Muscle of leg (tissue), 11 donors: ENCODE measurements around the gene SLAIN2. TPM values are rescaled to one million over a fixed set of nuclear protein-coding genes. Genes with fewer than 3 reads are reported as not detected.

Experiments used
- DNase-seq: peaks from one replicate; pipeline ENCODE4 v3.0.0; 2013
- H3K27ac ChIP-seq: one replicate; pipeline ENCODE4 v1.5.1; 2013; ENCODE audit warnings: mild to moderate bottlenecking, low read length, control low read depth
- H3K27me3 ChIP-seq: one replicate; pipeline ENCODE4 v1.6.1; 2013; ENCODE audit warnings: low read length; ENCODE audit not compliant: control insufficient read depth, insufficient read depth
- H3K36me3 ChIP-seq: one replicate; pipeline ENCODE4 v1.6.1; 2013; ENCODE audit warnings: low read length; ENCODE audit not compliant: control insufficient read depth, insufficient read depth
- H3K4me1 ChIP-seq: one replicate; pipeline ENCODE4 v1.6.1; 2013; ENCODE audit warnings: low read length; ENCODE audit not compliant: control insufficient read depth, insufficient read depth
- H3K4me3 ChIP-seq: one replicate; pipeline ENCODE4 v1.5.1; 2013; ENCODE audit warnings: low read length, control low read depth
- H3K9me3 ChIP-seq: replicated peaks from 2 replicates; pipeline ENCODE4 v1.6.1; 2013; ENCODE audit warnings: low read depth, low read length; ENCODE audit not compliant: control insufficient read depth
- WGBS: methylation state at CpG from one replicate; pipeline ENCODE4 v1.1.5; 2013; ENCODE audit warnings: missing lambda C conversion rate; ENCODE audit not compliant: insufficient coverage; 5-methylcytosine and 5-hydroxymethylcytosine counted together
- polyA plus RNA-seq, 8 donors: library from polyadenylated mRNA; unstranded; fragments of 120-200 nt; gene quantifications; one replicate each; pipeline versions ENCODE4 v1.2.1 to v1.2.3, GENCODE V29; 2013; ENCODE audit warnings: inconsistent platforms in 1 of 8, low replicate concordance in 1 of 8; ENCODE audit not compliant: insufficient read length in 8 of 8, insufficient read depth in 1 of 8
- total RNA-seq: library from RNA; stranded (reverse); fragments of 120-200 nt; gene quantifications from one replicate; pipeline ENCODE4 v1.2.4, GENCODE V29; 2013

The SLAIN2 gene
- total and polyA plus RNA-seq, 9 donors: 24.1 to 58.6 (median 47.9) TPM

GRCh38 chr4:48343035-48343434 is 1.7 kb downstream of the SLAIN2 start:
- Histone ChIP-seq H3K36me3 (no peaks in the 10 kb centered on the region), H3K4me1 (peaks cover 3% of the 10 kb centered on the region), H3K27ac (no peak overlapping the region), H3K27me3 (no peaks in the 10 kb centered on the region), H3K9me3 (no peaks in the 10 kb centered on the region), H3K4me3 (peak overlapping the region; percentile 88)
- WGBS: no CpG with 5 or more reads among the region's 3 CpGs
- DNase-seq: no peak

- no peak overlapping the region for H3K27ac ChIP-seq
Measured at GRCh38 chr4:48343551-48343950, 2.2 kb downstream of the SLAIN2 start.

GRCh38 chr4:48345542-48345941 is 4.2 kb downstream of the SLAIN2 start:
- H3K27ac ChIP-seq: no peak overlapping the region
- H3K36me3 ChIP-seq: no peaks in the 10 kb centered on the region
- no peaks in the 10 kb centered on the region for H3K9me3 ChIP-seq
- no peak overlapping the region for H3K4me3 ChIP-seq
- no peaks in the 10 kb centered on the region for H3K4me1 ChIP-seq
- H3K27me3 ChIP-seq: no peaks in the 10 kb centered on the region
- no peak for DNase-seq
- no CpG with 5 or more reads among the region's 3 CpGs for WGBS

More at GRCh38 chr4:48343551-48343950, 2.2 kb downstream of the SLAIN2 start:
- WGBS: 50% methylated on average over 1 of the region's 1 CpG
- Histone ChIP-seq H3K4me1 (peaks cover 3% of the 10 kb centered on the region), H3K9me3 (no peaks in the 10 kb centered on the region), H3K4me3 (no peak overlapping the region), H3K27me3 (no peaks in the 10 kb centered on the region), H3K36me3 (no peaks in the 10 kb centered on the region)
- DNase-seq: no peak

GRCh38 chr4:48346594-48346993 is 5.3 kb downstream of the SLAIN2 start:
- Histone ChIP-seq H3K4me1 (no peaks in the 10 kb centered on the region), H3K27me3 (no peaks in the 10 kb centered on the region)

GRCh38 chr4:48347282-48347921 is 6.1 kb downstream of the SLAIN2 start:
- H3K36me3 ChIP-seq: no peaks in the 10 kb centered on the region

More at GRCh38 chr4:48346594-48346993, 5.3 kb downstream of the SLAIN2 start:
- Histone ChIP-seq H3K4me3 (no peak overlapping the region), H3K9me3 (no peaks in the 10 kb centered on the region), H3K27ac (no peak overlapping the region), H3K36me3 (no peaks in the 10 kb centered on the region)
- no peak for DNase-seq

GRCh38 chr4:48350871-48351270 is 9.5 kb downstream of the SLAIN2 start:
- H3K4me3 ChIP-seq: no peak overlapping the region
- DNase-seq: no peak
- no peaks in the 10 kb centered on the region for H3K4me1 ChIP-seq
- WGBS: no CpG with 5 or more reads among the region's 1 CpG
- H3K9me3 ChIP-seq: no peaks in the 10 kb centered on the region
- no peak overlapping the region for H3K27ac ChIP-seq
- no peaks in the 10 kb centered on the region for H3K36me3 ChIP-seq
- no peaks in the 10 kb centered on the region for H3K27me3 ChIP-seq

More at GRCh38 chr4:48347282-48347921, 6.1 kb downstream of the SLAIN2 start:
- H3K9me3 ChIP-seq: no peaks in the 10 kb centered on the region
- no peaks in the 10 kb centered on the region for H3K27me3 ChIP-seq
- no peak for DNase-seq
- H3K4me3 ChIP-seq: no peak overlapping the region
- no peaks in the 10 kb centered on the region for H3K4me1 ChIP-seq
- no peak overlapping the region for H3K27ac ChIP-seq
- 100% methylated on average over 1 of the region's 7 CpGs for WGBS

GRCh38 chr4:48352793-48353192 is 11.5 kb downstream of the SLAIN2 start:
- WGBS: 80% methylated on average over 1 of the region's 4 CpGs
- no peaks in the 10 kb centered on the region for H3K9me3 ChIP-seq
- no peaks in the 10 kb centered on the region for H3K27me3 ChIP-seq
- no peaks in the 10 kb centered on the region for H3K36me3 ChIP-seq
- no peak for DNase-seq
- H3K27ac ChIP-seq: no peak overlapping the region
- H3K4me3 ChIP-seq: no peak overlapping the region
- H3K4me1 ChIP-seq: no peaks in the 10 kb centered on the region

- Histone ChIP-seq H3K27ac (no peak overlapping the region), H3K4me1 (no peaks in the 10 kb centered on the region), H3K27me3 (no peaks in the 10 kb centered on the region), H3K4me3 (no peak overlapping the region), H3K9me3 (no peaks in the 10 kb centered on the region), H3K36me3 (no peaks in the 10 kb centered on the region)
- DNase-seq: no peak
- WGBS: 60% methylated on average over 1 of the region's 1 CpG
Measured at GRCh38 chr4:48356355-48356754, 15.0 kb downstream of the SLAIN2 start.

GRCh38 chr4:48360285-48361011 is 19.1 kb downstream of the SLAIN2 start:
- Histone ChIP-seq H3K4me1 (no peaks in the 10 kb centered on the region), H3K27ac (peak overlapping the region; percentile 23), H3K9me3 (no peaks in the 10 kb centered on the region), H3K27me3 (no peaks in the 10 kb centered on the region), H3K4me3 (no peak overlapping the region), H3K36me3 (no peaks in the 10 kb centered on the region)
- no CpG with 5 or more reads among the region's 4 CpGs for WGBS
- DNase-seq: peak; percentile 69

- Histone ChIP-seq H3K27ac (peak overlapping the region; percentile 23), H3K27me3 (no peaks in the 10 kb centered on the region), H3K4me1 (no peaks in the 10 kb centered on the region), H3K4me3 (no peak overlapping the region), H3K36me3 (no peaks in the 10 kb centered on the region), H3K9me3 (no peaks in the 10 kb centered on the region)
- peak; percentile 76 for DNase-seq
- WGBS: no CpG with 5 or more reads among the region's 1 CpG
Measured at GRCh38 chr4:48361012-48361400, 19.7 kb downstream of the SLAIN2 start.
